GM12878 (cell line): ENCODE measurements around the gene MAN2B2. TPM values are rescaled to one million over a fixed set of nuclear protein-coding genes. Genes with fewer than 3 reads are reported as not detected.
A peak's percentile ranks its signal among the peaks of the same experiment; 100 is the strongest.

Experiments used
- ATAC-seq: fragments of 200-7000 bp; cut with Tn5 transposase; 3 replicates; pipeline ENCODE4 v1.9.1; 2020; ENCODE audit warnings: mild to moderate bottlenecking, moderate library complexity
- BruUV-seq: library from RNA; stranded (reverse); fragments of 400-500 nt; replicated peaks from 2 replicates; lab custom pipeline; 2021; lab: Mats Ljungman, UMichigan
- CTCF ChIA-PET: fragments of 300-600 bp; sonication (Branson Sonifier 250); formaldehyde crosslinking; extraction: SDS; loops from one replicate; lab custom pipeline; 2021; ENCODE audit warnings: inconsistent platforms; lab: Yijun Ruan, JAX
- POLR2A ChIA-PET: fragments of 350-600 bp; formaldehyde crosslinking; extraction: SDS; loops from one replicate; lab custom pipeline; 2021; ENCODE audit warnings: inconsistent platforms; lab: Charles Lee
- RAD21 ChIA-PET: fragments of 300-600 bp; sonication (Branson Sonifier 250); formaldehyde crosslinking; loops from one replicate; lab custom pipeline; 2023; ENCODE audit warnings: antibody characterized with exemption; ENCODE audit not compliant: unreplicated experiment; lab: Charles Lee
- SMC1A ChIA-PET: fragments of 300-600 bp; sonication (Branson Sonifier 250); formaldehyde crosslinking; loops from one replicate; lab custom pipeline; 2023; ENCODE audit not compliant: unreplicated experiment, uncharacterized antibody; lab: Charles Lee
- DNase-seq: peaks from one replicate; pipeline ENCODE4 v3.0.0-alpha.2; 2011; ENCODE audit warnings: low read depth, low spot score
- FAIRE-seq: peaks from 3 replicates; lab custom pipeline; 2011; peaks lifted over from hg19 to GRCh38; lab: Jason Lieb, UNC
- H2AFZ ChIP-seq: 2 replicates; pipeline ENCODE4 v1.6.0; 2011; ENCODE audit warnings: low read depth, low read length, control low read depth; ENCODE audit not compliant: control insufficient read depth
- H3K27ac ChIP-seq: 2 replicates; pipeline ENCODE4 v1.5.1; 2011; ENCODE audit warnings: control low read depth; ENCODE audit not compliant: control insufficient read depth, insufficient read depth
- H3K27me3 ChIP-seq, 2 experiments: replicated peaks in 1 of 2; 2 replicates each; pipeline versions ENCODE4 v1.6.0 to v1.6.1; 2011; ENCODE audit warnings: low read length in 1 of 2; ENCODE audit not compliant: control insufficient read depth in 2 of 2, insufficient read depth in 2 of 2
- H3K36me3 ChIP-seq, 2 experiments: 2 replicates each; pipeline ENCODE4 v1.5.1; 2011; ENCODE audit warnings: low read length in 1 of 2; ENCODE audit not compliant: control insufficient read depth in 2 of 2, insufficient read depth in 2 of 2
- H3K4me1 ChIP-seq: 2 replicates; pipeline ENCODE4 v1.6.1; 2011; ENCODE audit warnings: mild to moderate bottlenecking, low read length, moderate library complexity, mixed read lengths; ENCODE audit not compliant: control insufficient read depth, insufficient read depth
- H3K4me2 ChIP-seq: 2 replicates; pipeline ENCODE4 v1.6.0; 2011; ENCODE audit warnings: control low read depth; ENCODE audit not compliant: control insufficient read depth, insufficient read depth
- H3K4me3 ChIP-seq: fragments of 200-600 bp; sonication (generic); 2 replicates; pipeline ENCODE4 v1.5.1; 2016
- H3K79me2 ChIP-seq: 2 replicates; pipeline ENCODE4 v1.6.0; 2011; ENCODE audit warnings: low read length; ENCODE audit not compliant: control insufficient read depth, insufficient read depth
- H3K9ac ChIP-seq: 2 replicates; pipeline ENCODE4 v1.8.0; 2011; ENCODE audit warnings: low read length, control low read depth, mixed read lengths; ENCODE audit not compliant: control insufficient read depth, insufficient read depth
- H3K9me3 ChIP-seq: replicated peaks from 3 replicates; pipeline ENCODE4 v1.5.1; 2011; ENCODE audit warnings: mild to moderate bottlenecking, low read length; ENCODE audit not compliant: control insufficient read depth, insufficient read depth
- H4K20me1 ChIP-seq: 2 replicates; pipeline ENCODE4 v1.6.0; 2011; ENCODE audit not compliant: control insufficient read depth, insufficient read depth
- IKZF1 ChIP-seq: fragments of 450-650 bp; conservative IDR thresholded peaks from 2 replicates; pipeline ENCODE4 v1.6.1; 2017; ENCODE audit warnings: antibody characterized with exemption, mild to moderate bottlenecking
- MAX ChIP-seq: IDR thresholded peaks from 2 replicates; pipeline ENCODE4 v1.6.1; 2012; ENCODE audit warnings: low read depth, low read length, improper control_type of control experiment
- MTA2 ChIP-seq: fragments of 450-650 bp; IDR thresholded peaks from 2 replicates; pipeline ENCODE4 v1.6.1; 2016; ENCODE audit warnings: low read depth, mild to moderate bottlenecking, moderate library complexity
- RCOR1 ChIP-seq: conservative IDR thresholded peaks from 2 replicates; pipeline ENCODE4 v1.6.1; 2012; ENCODE audit warnings: low read depth, low read length, improper control_type of control experiment
- WGBS: methylation state at CpG from one replicate; pipeline ENCODE4 v1.1.6; 2016; ENCODE audit warnings: low lambda C conversion rate; ENCODE audit not compliant: insufficient replicate concordance, insufficient coverage; ENCODE audit errors: missing lambda C conversion rate; 5-methylcytosine and 5-hydroxymethylcytosine counted together
- in situ Hi-C: fragments of 300-500 bp; cut with MboI; formaldehyde crosslinking; loops from 9 replicates; pipeline ENCODE4 v1.14.3; 2018; ENCODE audit warnings: mixed read lengths
- intact Hi-C: fragments of 100-400 bp; cut with micrococcal nuclease; formaldehyde crosslinking; loops from one replicate; pipeline ENCODE4 v1.14.2; 2022; ENCODE audit not compliant: unreplicated experiment
- polyA plus RNA-seq, 11 experiments: library from polyadenylated mRNA; depleted of rRNA in 4 of 11; unstranded in 6 of 11; stranded (reverse) in 5 of 11; fragments of >200 nt; fragmentation: Nextera tagmentation in 4 of 11; fragmentation: Illumina TruSeq in 1 of 11; extraction: Ambion mirVana in 4 of 11; extraction: Trizol in 1 of 11; gene quantifications; 1 replicate in 1 of 11; 2 replicates in 10 of 11; pipeline versions ENCODE4 v1.2.1 to v1.2.3, GENCODE V29; 2011 to 2016; ENCODE audit warnings: inconsistent platforms in 2 of 11, missing spikeins in 2 of 11, low read depth in 1 of 11
- total RNA-seq, 4 experiments: library from RNA; depleted of rRNA in 3 of 4; stranded (reverse); fragments of >200 nt in 3 of 4; fragmentation: Illumina TruSeq in 1 of 4; extraction: Trizol in 1 of 4; gene quantifications; 2 replicates each; pipeline versions ENCODE4 v1.2.1 to v1.2.3, GENCODE V29; 2013 to 2021

Gene MAN2B2
- total and polyA plus RNA-seq, 10 of the 15 experiments (the other 5 are each of a cell fraction or from before 2014, with no cell fraction given), result 0.47 to 14.5 (median 7.0) TPM

GRCh38 chr4:6606465-6607235 lies 31.7 kb downstream of the MAN2B2 start (continued):
- TF ChIP-seq MAX (no peak), MTA2 (no peak)

GRCh38 chr4:6607368-6608055 lies 32.5 kb downstream of the MAN2B2 start:
- Histone ChIP-seq H3K4me2 (no peak overlapping the region), H3K79me2 (no peaks in the 10 kb centered on the region), H4K20me1 (no peaks in the 10 kb centered on the region), H2AFZ (no peak overlapping the region), H3K27me3 (no peaks in the 10 kb centered on the region), H3K36me3 (peaks cover 7 to 11% of the 10 kb centered on the region in 2 experiments; a peak in 3 of 4 replicates), H3K4me1 (no peaks in the 10 kb centered on the region), H3K9me3 (peaks cover 7% of the 10 kb centered on the region; the same call in 2 of the 3 replicates), H3K27ac (no peak overlapping the region), H3K4me3 (no peak overlapping the region), H3K9ac (no peak overlapping the region)
- FAIRE-seq, result no peak
- ATAC-seq, result no peak
- 46% methylated on average over 13 of the region's 13 CpGs for WGBS
- in situ Hi-C loops (no loop called here), intact Hi-C loops (no loop called here)
- BruUV-seq, result no TSS peak
- SMC1A ChIA-PET, result no interaction called here
- CTCF ChIA-PET, result no interaction called here
- DNase-seq, result peak; percentile 2
- POLR2A ChIA-PET, result no interaction called here
- RAD21 ChIA-PET, result no interaction called here
- TF ChIP-seq RCOR1 (no peak), IKZF1 (no peak)
